Stimulated activated CD8-positive, alpha-beta memory T cell treated with anti-CD3 and anti-CD28 coated beads, Interleukin-15, amount 100 ng/mL, for 1 hour (primary cell): Measurements from ENCODE around the gene POU3F3.

Experiments
- DNase-seq: peaks from one replicate; pipeline ENCODE4 v3.0.0-alpha.2; 2020; ENCODE audit warnings: low read depth

Gene POU3F3

DNA sequence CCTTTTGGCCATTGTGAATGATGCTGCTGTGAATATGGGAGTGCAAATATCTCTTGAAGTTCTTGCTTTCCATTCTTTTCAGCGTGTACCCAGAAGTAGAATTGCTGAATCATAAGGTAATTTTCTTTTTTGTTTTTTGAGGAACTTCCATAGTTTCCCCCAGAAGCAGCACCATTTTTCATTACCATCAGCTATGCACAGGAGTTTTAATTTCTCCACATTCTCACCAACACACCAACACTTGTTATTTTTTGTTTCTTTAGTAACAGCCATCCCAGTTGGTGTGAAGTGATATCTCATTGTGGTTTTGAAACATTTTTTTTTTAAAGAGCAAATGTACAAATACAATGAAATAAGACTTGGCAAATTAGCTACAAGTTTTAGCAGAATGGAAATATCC is 21.3 kb downstream of the POU3F3 start:
- no peak for DNase-seq

DNA sequence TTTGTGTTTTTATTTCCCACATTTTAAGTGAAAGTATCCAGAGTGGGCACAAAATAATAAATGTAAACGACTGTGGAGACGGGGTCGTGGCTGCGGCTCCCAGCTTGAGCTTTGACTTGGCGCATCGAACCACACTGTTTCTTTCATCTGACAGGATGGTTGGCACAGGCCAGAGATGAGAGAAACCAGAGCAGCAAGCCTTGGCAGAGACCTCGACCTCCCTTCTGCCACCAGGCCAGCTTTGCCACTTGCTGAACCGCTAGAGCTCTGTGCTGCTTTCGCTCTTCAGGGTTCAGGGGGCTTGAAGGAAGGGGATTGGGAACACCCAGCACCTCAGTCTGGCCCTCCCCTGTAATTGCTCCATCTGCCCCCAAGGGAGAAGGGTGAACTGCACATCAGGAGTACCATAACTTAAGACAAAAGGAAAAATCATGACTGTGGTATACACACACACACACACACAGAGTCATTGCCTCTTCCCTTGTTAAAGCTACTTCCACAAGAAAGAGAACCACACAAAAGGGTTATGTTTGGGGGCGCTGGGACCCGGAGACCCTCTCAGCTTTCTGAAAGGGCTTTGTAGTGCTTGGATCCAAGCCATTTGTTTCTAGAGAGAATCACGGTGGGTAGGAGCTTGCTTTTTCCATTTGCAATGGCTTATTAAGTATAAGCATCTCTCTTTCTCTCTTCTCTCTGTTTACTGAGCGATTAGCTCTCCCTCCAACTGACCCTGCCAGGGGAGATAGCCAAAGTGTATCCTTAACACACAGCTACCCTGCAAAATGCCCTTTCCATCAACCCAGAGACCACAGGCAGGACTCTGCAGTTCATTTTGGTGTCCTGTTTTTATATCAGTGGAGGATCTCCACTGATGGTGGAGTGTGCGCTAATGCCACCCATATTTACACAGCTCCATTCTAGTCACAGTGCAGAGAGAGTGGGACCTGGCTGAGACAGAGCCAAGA is 23.0 kb downstream of the POU3F3 start:
- DNase-seq = no peak

DNA sequence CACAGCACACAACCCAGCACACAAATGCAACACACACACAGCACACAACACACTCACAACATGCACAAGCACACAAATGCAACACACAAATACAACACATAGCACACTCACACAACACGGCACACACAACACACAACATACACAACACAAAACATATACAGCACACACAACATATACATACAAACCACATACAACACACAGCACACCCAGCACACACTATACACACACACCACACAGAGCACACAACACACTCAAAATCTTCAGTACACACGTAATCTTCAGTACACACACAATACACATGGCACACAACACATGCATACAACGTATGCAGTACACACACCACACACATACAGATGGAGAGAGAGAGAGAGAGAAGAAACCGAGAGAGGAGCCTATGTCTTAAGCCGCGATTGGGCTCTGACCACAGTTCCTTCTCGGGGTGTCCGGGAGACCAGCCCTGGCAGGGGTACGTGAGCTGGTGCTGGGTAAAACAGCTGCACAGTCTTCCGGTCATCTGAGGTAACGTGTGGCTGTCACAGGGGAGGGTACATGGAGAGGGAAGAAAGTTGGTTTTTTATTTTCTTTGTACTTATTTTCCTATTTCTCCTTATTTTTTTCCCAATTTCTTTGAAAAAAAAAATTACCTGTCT is 25.1 kb downstream of the POU3F3 start:
- DNase-seq = no peak

DNA sequence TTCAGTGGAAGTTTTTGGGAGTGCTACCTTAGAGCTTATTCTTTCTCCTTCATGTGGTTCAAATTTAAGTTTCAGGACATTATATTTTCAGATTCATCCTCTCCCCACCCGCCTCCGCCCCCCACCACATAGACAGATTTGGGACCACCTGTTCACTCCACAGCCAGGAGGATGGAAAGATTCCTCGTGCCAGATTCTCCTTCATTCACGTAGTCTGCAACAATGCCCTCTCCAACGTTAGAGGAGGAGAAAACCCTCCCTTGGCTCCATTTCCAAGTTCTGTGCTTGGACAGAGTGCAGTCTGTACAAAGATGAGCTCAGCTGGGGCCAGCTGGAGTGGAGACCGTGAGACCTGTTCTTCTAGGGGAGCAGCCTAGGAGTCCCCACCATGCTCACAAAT is 26.2 kb downstream of the POU3F3 start:
- DNase-seq = no peak

DNA sequence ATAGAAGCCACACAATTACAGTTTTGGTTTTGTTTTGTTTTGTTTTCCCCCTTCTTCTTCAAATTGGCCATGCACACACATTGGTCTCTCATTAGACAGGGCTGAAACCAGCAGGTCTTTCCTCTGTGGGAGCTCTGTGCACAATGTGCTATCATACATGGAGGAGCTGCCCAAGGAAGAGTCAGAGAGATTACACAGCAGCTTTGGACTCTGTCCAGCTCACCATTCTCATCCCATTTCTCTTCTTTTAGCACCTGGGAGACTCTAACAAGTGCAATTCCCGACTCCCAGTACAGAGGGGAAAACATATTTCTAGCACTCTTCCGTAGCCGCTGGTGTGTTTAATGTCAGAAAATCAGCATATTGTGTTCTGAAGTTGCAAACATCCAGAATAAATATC is 29.4 kb downstream of the POU3F3 start:
- no peak for DNase-seq

DNA sequence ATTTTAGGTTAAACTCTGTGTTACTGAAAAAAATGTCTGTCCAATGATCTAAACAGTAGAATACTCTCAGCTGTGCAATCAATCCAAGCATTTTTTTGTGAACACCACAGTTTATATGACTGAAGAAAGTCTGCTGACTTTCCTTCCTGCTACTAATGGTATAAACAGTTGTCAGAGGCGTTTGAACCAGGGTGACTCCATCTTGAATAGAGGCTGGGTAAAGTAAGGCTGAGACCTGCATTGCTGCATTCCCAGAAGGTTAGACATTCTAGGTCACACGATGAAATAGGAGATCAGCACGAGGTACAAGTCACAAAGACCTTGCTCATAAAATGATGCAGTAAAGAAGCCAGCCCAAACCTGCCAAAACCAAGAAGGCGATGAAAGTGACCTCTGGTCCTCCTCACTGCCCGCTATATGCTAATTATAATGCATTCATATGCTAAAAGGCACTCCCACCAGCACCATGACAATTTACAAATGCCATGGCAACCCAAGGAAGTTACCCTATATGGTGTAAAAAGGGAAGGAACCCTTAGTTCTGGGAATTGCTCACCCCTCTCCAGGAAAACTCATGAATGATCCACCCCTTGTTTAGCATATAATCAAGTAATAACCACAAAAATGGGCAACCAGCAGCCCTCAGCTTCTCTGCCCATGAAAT is 31.3 kb downstream of the POU3F3 start:
- no peak for DNase-seq

DNA sequence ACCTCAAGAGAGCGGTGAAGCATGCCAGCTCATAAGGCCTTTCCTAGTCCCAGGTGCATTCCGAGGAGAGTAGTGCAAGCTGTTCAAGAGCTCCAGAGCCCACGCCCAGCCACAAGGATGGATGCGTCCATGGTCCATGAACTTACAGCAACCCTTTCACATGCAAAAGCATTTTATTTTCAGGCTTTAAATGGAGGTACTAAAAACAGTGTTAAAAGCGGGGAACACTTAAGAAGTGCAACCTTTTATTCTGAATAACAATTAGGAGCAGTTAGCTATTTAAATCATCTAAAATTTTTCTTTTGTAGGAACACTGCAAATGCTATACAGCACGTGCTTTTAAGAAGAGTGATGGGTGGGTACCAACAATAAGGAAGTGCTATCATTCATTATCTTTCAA is 33.8 kb downstream of the POU3F3 start:
- no peak for DNase-seq

DNA sequence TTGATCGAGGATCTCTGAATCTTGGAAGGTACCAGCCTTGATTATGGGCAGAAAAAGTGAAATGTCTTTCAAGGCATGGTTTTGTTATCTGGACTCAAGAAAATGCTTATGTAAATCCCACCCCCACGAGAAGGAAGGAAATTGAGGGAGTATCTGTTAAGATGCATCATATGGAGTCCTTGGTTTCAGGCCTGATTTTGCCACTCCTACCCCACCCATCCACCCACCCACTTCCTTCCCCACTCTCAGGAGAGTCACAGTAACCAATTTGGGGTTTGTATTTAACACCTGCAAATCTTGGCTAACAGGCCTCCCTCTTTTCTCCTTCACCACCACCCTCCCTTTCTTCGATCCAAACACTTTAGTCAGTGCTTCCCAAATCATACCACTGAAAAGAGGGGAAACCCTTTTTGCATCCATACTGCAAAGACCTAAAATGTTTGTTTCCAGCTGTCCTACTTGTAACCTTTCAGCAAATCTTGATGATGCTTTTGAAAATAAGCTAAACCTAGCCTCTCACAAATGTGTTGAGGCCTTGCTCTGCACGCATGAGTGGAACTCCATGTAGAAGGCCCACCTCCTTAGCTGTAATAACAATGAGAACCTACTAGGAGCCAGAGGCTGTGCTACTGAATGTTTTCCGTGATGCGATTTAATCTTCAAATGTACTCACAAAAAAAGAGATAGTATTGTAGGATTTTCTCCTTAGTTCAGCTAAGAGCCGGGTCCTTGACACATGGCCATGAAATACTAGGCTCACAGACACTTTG is 34.8 kb downstream of the POU3F3 start:
- DNase-seq = no peak

DNA sequence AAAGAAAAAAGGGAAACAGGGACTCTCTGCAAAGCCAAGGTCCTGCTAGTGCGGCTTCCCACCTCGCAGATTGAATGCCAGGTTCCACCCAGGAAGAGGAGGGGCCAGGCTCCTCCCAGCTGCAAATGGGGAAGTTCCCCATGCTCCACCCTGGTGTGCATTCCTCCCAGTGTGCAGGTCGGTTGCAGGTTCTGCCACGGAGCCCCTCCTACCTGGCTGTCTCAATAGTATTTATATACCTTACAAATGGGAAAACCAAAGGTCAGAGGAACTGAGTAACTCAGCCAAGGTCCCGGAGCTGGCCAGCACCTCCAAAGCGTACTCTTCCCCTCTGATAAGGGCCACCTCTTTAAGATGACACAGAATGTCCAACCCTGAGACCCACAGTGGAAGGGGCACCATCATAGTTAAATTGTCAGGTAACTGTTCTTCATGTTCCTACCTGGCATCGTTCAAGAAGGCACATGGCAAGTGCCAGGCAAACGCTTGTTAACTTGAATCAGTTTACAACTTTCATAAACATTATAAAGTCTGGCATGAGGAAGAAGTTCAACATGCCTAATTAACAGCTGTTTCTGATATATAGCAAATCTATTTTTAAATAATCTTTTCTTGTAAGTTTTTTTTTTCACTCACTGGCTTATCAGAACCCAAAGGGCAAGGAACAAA is 35.5 kb downstream of the POU3F3 start:
- no peak for DNase-seq

DNA sequence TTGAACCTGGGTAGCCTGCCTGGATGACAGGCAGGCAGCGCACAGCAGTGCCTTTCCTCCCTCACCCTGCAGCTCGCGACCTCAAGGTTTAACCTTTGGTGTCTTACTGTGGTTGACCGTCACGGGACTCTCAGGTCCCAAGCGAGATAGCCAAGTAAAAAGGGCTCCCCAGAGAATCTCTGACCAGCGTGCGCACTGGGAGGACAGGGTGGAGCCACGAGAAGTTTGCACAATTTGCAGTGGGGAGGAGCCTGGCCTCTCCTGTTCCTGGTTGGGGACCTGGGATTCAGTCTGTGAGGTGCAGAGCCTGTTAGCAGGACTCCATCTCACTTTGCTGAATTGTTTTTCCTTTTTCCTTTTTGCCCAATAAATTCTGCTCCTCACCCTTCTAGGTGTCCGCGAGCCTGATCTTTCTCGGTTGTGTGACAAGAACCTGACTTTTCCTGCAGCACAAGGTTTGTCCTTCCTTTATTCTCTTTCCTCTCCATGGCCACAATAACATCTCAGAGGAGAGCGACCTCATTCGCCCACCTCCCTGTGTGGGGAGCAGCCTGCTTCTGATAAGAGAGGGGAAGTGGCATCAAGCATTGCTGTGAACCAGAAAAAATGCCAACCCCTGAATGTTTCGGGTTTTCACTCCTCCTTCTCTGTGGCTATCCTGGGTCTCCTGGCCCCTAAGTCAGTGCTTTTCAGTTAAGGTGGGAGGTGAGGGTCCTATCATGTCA is 36.2 kb downstream of the POU3F3 start:
- DNase-seq = no peak

DNA sequence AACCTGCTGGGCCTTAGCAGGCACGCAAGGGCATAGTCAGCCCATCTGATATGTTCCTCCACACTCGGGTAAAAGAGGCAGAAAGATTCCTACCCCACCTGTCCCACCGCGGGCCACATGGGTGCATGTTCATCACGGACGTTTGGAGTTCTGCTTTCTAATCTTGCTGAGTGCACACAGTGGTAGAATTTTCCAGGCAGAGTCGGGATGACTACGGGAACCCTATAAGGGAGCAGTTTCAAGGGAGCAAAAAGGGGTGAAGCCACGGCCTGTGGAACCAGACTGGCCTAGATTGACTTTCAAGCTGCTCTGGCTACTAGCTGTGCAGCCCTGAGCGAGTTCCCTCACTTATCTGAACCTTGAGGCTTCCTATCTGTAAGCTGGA is 36.8 kb downstream of the POU3F3 start:
- DNase-seq = no peak

DNA sequence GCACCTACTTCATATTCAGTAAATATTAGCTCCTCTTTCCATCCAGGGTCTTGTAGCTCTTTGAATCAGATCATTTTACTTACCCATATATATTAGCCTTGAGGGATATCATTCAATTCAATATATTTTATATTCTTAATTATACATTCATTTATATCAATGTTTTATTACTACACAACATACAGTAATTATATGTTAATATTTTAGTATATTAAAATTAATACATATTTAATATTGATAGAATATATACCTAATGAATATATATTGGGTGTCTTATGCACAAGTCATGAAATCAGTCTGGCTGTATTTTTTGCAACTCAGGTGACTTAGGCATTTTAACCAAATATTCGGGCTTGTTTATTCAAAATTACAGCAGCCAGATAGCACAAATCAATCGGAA is 37.2 kb downstream of the POU3F3 start:
- no peak for DNase-seq

DNA sequence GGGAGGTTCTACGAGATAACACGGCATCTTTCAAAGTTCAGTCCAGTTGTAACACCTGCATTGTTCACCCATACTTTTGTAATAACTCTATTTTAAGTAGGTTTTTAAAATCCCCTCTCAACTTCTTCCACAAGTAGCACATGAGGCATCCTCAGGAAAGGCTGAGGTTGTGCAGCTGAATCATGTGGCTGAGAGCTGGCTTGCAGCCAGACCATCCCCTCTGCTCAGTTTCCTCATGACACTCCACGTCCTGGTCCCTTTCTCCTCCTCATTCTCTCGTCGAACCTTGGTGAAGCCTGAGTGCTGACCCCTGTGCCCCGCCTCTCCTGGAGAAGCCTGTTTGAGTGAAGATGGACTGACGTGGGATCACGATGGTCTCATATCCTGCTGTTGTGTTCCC is 42.5 kb downstream of the POU3F3 start:
- DNase-seq = no peak

DNA sequence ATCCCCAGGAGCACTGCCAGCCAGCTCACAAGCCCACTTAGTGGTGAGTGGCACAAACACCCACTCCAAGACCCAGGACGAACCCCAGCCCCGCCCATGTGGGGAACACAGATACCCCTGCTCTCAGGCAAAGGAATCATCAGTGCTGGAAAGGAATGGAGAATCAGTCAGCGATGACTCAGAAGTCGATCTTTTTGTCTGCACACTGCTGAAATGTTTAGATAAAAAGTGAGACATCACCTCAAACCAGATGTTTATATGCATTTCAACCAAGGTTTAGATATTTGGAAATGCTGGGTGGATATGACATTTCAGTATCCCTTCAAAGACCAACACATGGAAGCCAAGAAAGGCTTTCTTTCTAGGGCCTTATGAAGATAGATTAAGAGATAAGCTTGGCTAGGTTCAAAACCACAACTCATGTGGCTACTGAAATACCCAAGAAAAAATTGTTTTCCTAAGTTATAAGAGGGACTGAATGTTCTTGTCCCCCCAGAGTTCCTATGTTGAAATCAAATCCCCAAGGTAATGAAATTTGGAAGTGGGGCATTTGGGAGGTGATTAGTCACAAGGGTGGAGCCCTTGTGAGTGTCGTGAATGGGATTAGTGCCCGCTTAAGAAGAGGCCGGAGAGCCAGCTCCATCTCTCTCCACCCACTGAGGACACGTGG is 43.7 kb downstream of the POU3F3 start:
- DNase-seq = no peak

DNA sequence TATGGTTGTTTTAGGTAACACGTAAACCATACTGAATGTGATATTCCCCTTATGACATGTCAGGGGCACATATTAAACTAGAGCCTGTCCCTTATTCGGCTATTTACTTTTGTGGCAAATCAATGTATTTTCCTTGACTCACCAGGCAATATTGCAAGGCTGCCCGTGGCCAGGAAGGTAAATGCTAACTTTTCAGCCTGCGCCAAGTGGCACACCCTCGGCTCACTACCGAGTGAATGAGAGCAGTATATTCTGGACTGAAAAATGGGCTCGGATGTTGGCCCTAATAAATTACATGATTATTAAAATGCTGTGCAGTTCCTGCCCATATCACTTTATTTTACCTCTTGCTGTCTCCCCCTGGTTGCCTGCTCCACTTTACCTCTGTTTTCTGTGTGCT is 46.7 kb downstream of the POU3F3 start:
- no peak for DNase-seq

DNA sequence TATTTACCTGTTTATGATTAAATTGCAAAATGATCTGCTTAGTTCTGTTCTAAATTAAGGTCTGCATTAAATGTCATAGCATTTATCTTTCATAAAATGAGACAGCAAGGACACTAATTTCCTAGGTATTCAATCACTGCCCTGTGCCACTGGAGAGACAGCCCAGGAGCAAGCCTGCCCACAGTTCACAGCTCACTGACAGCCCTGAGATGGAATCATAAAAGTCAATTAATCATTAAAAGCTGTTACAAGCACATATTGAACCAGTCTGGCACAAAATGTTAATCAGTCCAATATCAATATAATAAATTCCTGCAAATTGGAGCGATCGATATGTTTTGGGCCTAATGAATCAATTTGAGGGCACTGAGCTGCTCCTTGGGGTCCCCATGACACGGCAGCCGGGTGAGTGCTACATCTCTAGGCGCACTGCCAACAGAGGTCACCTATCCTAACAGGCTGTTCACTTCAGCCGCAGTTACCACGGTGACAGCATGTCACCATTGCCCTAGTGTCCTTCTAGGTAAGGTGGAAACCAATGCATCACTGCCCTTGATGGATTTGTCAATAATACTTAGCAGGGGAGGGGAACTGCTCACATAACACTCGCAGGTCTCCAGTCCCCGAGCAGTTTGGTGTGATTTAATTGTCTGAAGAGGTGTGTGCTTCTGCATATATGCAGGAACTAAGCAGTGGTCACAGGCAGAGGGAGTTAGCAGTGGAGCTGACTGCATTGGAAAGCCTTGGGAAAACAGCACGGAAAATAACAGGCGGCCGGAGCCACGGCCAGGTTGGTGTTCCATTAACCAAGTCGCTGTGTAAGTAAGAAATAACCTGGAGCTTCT is 47.3 kb downstream of the POU3F3 start:
- DNase-seq = no peak

DNA sequence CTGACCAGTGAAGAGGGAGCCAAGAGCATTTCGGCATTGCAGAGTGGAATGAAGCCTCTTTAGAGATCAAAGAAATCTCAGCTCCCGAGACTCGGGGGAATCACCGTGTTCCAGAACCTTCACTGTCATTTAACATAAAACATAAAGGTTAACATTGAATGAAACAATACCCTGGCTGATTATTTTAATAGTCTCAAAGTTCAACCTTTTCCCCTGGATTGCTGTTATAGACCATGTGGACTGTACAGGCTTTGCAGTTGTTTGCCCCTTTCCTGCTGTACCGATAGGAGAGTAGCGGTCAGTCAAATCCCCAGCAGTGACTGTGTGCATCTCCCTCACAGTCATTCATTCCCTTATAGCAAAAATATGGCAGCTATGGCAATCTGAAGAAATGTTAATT is 48.4 kb downstream of the POU3F3 start:
- no peak for DNase-seq
